ENCODE measurements around the gene SLC22A23.

Gene SLC22A23

GRCh38 chr6:3415490-3415889 is 41.4 kb downstream of the SLC22A23 start:
- H3K79me2 ChIP-seq (ENCODE audit: control insufficient read depth, low read length), result no peaks in the 10 kb centered on the region
- H3K9me3 ChIP-seq (ENCODE audit: control insufficient read depth, insufficient read depth, low read length), result no peaks in the 10 kb centered on the region
- TF ChIP-seq EZH2phosphoT487 (IDR thresholded peaks at IDR 0.05; ENCODE audit: borderline replicate concordance, low read length) (no peak), CTCF (IDR thresholded peaks at IDR 0.05; ENCODE audit: low read depth, low read length, poor library complexity, severe bottlenecking) (no peak)
- H3F3A ChIP-seq (ENCODE audit: control insufficient read depth, insufficient read depth), result no peaks in the 10 kb centered on the region
- no peaks in the 10 kb centered on the region for H3K36me3 ChIP-seq (ENCODE audit: control insufficient read depth, low read length)
- no peaks in the 10 kb centered on the region for H4K20me1 ChIP-seq (ENCODE audit: control insufficient read depth, insufficient read depth, low read depth, low read length)
- H3K9me2 ChIP-seq (replicated peaks; ENCODE audit: control insufficient read depth, low read length), result no peaks in the 10 kb centered on the region
- no peaks in the 10 kb centered on the region for H3K4me1 ChIP-seq (ENCODE audit: control insufficient read depth, low read length)
- H3K27me3 ChIP-seq (ENCODE audit: control insufficient read depth, low read length), result peaks cover 19% of the 10 kb centered on the region
- H3K4me2 ChIP-seq (ENCODE audit: low read length), result no peak overlapping the region
- H3K4me3 ChIP-seq (ENCODE audit: low read length), result no peak overlapping the region
- H3K27ac ChIP-seq (ENCODE audit: low read depth, low read length), result no peak overlapping the region

- Histone ChIP-seq H3K27me3 (ENCODE audit: control insufficient read depth, low read length) (peaks cover 19% of the 10 kb centered on the region), H3K79me2 (ENCODE audit: control insufficient read depth, low read length) (no peaks in the 10 kb centered on the region), H3F3A (ENCODE audit: control insufficient read depth, insufficient read depth) (no peaks in the 10 kb centered on the region), H3K9me2 (replicated peaks; ENCODE audit: control insufficient read depth, low read length) (no peaks in the 10 kb centered on the region), H3K4me3 (ENCODE audit: low read length) (no peak overlapping the region), H3K9me3 (ENCODE audit: control insufficient read depth, insufficient read depth, low read length) (no peaks in the 10 kb centered on the region), H4K20me1 (ENCODE audit: control insufficient read depth, insufficient read depth, low read depth, low read length) (no peaks in the 10 kb centered on the region), H3K36me3 (ENCODE audit: control insufficient read depth, low read length) (no peaks in the 10 kb centered on the region), H3K4me1 (ENCODE audit: control insufficient read depth, low read length) (no peaks in the 10 kb centered on the region), H3K27ac (ENCODE audit: low read depth, low read length) (no peak overlapping the region), H3K4me2 (ENCODE audit: low read length) (no peak overlapping the region)
- TF ChIP-seq CTCF (IDR thresholded peaks at IDR 0.05; ENCODE audit: low read depth, low read length, poor library complexity, severe bottlenecking), result no peak
- TF ChIP-seq EZH2phosphoT487 (IDR thresholded peaks at IDR 0.05; ENCODE audit: borderline replicate concordance, low read length), result no peak
Observed at GRCh38 chr6:3415082-3415453, 41.8 kb downstream of the SLC22A23 start.

DNA sequence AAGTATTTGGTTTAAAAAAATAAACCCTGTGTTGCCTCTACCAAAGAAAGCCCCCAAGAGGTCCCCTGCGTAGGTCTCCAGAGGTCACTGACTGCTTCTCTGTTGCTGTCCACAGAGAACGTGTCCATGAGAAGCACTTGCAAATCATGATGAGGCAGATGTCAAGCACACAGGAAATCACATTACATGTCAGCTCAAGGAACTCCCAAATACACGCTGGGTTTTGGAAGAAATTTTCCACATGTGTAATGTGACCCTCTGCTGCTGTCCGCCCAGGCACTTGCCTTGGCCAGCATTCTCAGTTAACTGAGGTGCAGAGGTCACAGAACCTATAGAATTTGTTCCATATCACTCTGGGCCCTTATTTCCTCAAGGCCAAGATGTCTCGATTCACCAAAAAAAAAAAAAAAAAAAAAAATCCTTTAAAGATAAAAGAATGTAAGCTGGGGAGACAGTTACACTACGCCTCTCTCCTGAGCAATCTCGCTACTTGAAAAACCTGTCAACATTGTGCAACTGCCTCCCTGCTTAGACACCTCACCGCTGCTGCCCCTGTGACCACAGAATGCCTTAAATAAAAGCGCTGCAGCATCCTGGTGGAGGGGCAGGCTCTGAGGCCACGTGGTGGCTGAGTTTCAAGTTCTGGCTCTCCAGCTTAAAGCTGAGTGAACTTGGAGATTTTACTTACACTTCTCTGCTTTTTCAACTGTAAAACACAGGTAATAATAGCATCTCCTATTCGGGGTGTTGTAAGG is 42.3 kb downstream of the SLC22A23 start:
- H3K27me3 ChIP-seq (ENCODE audit: control insufficient read depth, low read length), result peaks cover 15% of the 10 kb centered on the region
- no peaks in the 10 kb centered on the region for H4K20me1 ChIP-seq (ENCODE audit: control insufficient read depth, insufficient read depth, low read depth, low read length)
- H3K4me3 ChIP-seq (ENCODE audit: low read length), result no peak overlapping the region
- no peaks in the 10 kb centered on the region for H3K4me1 ChIP-seq (ENCODE audit: control insufficient read depth, low read length)
- TF ChIP-seq EZH2phosphoT487 (IDR thresholded peaks at IDR 0.05; ENCODE audit: borderline replicate concordance, low read length) (no peak), CTCF (IDR thresholded peaks at IDR 0.05; ENCODE audit: low read depth, low read length, poor library complexity, severe bottlenecking) (no peak)
- H3K9me3 ChIP-seq (ENCODE audit: control insufficient read depth, insufficient read depth, low read length), result no peaks in the 10 kb centered on the region
- no peaks in the 10 kb centered on the region for H3K9me2 ChIP-seq (replicated peaks; ENCODE audit: control insufficient read depth, low read length)
- H3K36me3 ChIP-seq (ENCODE audit: control insufficient read depth, low read length), result no peaks in the 10 kb centered on the region
- no peaks in the 10 kb centered on the region for H3F3A ChIP-seq (ENCODE audit: control insufficient read depth, insufficient read depth)
- no peak overlapping the region for H3K4me2 ChIP-seq (ENCODE audit: low read length)
- no peaks in the 10 kb centered on the region for H3K79me2 ChIP-seq (ENCODE audit: control insufficient read depth, low read length)
- no peak overlapping the region for H3K27ac ChIP-seq (ENCODE audit: low read depth, low read length)

Measured in DOHH2 (cell line).